NCI-H82 treated with DMSO at 0.1 percent for 48 hours (cell line): ENCODE measurements around the gene SULF2.

Experiments
- DNase-seq: peaks from one replicate; lab custom pipeline; 2025; ENCODE audit not compliant: unreplicated experiment; lab: John Stamatoyannopoulos, UW

SULF2 gene

DNA sequence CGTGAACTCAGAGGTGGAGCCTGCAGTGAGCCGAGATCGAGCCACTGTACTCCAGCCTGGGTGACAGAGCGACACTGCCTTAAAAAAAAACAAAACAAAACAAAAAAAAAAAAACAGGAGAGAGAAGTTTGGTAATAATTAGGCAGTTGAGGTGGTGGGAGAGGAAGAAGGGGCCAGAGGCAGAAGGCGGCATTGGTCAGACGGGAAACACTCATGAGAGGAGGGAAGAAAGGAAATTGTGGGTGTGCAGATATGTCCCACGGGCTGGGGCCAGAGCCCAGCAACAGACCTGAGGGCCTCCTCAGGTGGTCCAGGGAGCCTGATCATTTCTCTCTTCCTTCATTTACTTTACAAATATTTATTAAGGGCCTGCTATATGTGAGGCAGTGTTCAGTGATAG lies 20.0 kb downstream of the SULF2 start:
- DNase-seq = no peak

DNA sequence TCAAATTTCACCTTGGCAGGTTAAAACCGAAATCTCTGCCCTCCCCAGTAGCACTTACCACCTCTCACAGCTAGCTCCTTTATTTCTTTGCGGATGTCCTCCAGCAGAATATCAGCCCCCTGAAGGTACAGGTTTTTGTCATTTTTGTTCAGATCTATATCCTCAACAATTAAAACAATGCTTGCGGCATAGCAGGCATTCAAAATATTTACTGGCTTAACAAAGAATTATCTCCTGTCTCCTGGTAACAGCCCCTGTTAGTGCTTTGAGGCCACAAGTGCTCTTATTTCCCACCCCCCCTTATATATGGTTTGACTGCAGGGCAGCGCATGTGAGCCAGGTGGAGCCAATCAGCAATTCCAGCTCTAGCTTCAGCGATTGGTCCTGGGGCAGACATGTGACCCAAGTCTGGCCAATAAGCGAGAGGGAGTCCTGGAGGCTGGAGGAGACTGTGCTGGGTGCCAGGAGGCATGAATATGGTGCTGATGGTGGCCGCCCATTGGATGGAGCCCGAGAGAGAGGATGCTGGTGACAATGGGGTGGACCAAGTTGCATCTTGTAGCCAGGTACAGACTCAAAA lies 21.0 kb downstream of the SULF2 start:
- no peak for DNase-seq

DNA sequence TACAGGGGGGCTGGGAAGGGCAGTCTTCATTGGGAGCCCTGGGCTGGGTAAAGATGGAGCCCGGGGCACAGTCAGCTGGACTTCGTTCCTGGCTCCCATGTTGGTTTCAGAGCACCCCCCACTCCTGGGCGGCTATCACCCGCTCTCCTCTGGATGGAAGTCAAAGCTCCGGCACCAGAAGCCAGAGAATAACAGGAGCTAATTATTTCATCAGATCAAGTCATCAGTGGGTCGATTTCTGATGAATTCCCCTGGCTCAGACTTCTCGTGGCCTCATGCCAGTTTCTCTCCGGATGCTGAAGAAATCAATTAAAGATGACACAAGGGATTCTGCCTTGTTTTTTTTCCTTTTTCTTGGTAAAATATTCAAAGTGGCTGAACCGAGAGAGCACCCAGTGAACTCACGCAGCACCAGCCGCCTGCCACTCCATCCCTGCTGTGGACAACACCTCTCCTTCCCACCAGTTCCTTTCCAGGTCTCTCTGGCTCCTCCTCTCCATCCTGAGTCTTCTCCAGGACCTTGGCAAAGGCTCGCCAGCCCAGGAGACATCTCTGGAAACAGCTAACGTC lies 22.5 kb downstream of the SULF2 start:
- no peak for DNase-seq

DNA sequence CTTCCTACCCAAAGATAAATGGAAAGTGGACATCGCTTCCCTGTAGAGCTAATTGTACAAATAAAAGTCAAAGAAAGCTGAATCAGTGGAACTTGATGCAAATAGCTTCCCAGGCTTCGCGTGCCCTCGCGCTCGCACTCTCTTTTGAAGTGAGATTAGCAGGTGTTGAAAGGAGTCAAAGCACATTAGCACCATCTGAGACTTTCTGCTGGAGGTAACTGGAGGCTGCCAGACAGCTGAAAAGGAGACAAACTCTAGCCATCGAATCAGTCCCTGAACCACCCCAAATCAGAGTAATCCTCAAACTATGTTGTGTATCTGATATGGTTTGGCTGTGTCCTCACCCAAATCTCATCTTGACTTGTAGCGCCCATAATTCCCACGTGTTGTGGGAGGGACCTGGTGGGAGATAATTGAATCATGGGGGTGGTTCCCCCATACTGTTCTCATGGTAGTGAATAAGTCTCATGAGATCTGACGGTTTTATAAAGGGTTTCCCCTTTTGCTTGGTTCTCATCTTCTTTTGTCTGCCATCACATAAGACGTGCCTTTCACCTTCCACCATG lies 23.7 kb downstream of the SULF2 start:
- DNase-seq = peak; percentile 16

DNA sequence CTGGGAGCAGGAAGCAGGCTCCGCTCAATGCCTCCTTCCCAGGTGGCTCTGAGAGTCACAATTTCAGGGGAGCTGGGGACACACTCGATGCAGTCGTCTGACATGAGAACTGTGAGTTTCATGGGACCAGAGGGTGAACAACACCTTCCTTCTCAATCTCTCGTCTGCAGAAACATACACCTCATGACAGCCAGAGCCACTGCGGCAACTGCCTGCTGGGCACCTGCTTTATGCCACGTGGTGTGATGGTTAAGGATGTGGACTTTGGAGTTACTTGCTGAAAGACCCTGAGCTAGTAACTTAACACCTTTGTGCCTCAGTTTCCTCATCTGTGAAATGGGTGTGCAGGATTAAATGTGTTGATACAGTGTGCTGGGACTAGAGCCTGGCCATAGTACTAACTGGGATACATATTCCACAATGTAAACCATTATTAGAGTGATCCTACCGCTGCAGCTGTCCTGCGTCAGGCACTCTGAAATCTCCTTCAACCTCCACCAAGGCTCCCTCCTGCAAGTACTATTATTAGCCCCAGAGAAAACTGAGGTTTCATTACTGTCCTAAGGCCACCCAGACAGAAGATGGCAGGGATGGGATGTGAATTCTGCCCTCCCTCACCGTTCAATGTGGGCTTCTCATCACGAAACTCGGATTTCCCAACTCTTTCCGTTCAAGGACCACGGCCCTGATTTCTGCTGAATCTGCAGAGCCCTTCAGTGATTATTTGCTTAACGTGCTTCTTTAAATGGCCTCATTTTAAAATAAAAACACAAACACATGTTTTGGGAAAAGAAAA lies 24.4 kb downstream of the SULF2 start:
- DNase-seq = no peak

DNA sequence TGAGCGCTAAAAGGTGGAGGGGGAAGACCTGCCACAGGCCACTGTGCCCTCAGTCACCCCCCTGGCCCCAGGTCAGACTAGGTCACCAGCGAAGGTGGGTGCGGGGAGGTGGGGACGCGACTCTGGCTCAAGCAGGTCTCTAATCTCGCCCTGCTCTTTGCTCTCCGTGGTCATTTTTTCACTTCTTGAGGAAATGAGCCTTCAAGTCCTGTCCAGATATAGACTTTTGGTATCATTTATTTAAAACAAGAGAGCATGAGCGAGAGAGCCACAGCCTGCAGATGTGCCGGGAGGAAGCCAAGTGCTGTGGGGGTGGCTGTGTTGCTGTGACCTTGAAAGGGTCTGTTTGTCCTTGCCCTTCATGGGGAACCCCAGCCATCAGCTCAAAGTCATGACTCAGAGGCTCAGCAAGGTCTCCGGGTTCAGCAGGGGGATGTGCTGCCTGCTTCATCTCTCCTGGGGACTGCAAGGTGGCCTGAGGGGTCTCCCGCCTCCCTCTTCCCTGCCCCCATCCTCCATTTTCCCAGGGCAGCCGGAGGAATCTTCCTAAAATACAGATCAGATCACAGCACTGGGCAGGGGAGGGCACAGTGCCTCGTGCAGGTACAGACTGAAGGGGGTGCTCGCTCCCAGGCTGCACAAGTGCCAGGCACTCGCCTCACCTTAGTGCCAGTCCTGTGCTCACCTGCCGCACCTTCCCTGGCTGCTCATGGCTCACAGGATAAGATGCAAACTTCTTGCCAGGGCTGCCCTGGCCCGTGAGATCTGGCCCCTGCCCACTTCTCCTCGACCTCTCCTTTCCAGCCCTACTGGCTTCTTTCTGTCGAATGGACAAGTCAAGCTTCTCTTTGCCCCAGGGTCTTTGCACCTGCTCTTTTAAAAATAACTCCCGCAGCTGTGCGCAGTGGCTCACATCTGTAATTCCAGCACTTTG lies 26.5 kb downstream of the SULF2 start:
- no peak for DNase-seq

DNA sequence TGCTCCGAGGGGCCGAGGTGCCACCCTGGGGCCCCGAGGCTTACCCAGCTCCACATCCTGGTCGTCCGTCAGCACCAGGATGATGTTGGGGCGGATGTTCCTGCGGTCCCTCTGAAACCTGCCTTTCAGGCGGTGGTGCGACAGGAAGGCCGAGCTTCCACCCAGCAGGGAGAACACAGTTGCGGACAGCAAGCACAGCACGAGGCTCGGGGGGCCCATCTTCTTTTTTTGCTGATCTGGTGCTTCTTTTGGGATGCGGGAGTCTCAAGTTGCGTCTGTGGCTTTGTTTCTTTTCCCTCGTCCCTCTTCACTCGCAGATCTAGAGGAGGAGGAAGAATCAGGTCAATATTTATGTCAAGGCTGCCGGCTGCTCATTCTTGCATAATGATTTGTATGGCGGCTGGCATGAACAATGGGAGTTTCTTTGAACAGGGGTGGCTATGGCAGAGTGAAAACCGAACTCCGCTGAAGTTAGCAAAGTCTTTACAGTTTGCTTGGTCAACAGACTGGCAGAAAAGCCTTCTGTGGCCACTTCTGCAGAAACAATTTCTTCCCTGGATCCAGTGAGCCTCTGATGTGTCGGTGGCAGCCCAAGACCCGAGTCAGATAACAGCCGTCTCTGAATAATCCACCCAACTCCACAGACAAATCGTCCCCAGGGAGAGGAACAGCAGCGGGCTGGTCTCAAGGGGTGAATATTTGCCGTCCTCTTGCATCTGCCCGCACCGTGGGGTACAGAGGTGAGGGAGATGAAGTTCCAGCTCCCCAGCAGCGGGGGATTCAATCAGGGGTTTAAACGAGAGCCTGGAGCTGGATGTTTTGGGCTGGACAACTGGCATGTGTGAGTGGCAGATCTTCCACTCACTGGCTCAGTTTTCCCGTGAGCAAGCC lies 27.9 kb downstream of the SULF2 start:
- DNase-seq = no peak

DNA sequence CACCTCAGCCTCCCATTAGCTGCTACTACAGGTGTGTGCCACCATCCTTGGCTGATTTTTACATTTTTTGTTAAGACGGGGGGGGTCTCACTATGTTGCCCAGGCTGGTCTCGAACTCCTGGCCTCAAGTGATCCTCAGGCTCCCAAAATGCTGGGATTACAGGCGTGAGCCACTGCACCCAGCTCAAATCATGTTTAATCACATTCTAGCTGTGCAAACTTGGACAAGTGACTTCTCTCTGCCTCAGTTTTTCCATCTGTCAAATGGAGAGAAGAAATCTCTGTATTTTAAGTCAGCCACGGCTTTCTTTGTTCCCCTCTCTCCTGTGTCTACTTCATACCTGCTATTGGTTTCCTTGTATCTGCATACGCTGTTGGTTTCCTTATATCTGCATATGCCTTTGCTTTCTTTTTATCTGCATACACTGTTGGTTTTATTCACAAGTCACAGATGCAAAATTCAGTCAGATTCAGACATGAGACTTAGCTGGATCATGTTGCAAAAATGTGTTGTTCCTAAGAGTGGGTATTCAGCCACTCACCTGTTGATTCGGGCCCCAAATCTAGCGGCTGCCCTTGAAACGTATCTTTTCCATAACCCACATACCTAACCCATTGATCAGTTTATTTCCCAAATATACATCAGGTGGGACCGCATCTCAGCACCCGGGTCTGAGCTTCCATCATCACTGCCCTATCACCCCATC lies 30.2 kb downstream of the SULF2 start:
- DNase-seq = no peak

DNA sequence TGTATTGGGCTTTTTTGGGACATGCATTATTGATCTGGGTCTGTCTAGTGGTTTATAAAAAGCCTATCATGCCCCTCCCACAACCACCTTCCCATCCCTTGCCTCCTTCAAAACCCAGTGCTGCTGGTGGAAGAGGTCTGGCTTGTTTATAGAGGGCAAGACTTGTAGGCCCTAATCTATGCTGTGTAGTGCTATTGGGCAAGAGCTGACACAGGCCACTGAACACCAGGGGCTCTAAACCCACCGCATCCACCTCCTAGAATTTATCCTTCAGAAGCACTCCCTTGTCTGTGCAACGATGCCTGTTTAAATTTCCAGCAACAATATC lies 30.9 kb downstream of the SULF2 start:
- DNase-seq = no peak

DNA sequence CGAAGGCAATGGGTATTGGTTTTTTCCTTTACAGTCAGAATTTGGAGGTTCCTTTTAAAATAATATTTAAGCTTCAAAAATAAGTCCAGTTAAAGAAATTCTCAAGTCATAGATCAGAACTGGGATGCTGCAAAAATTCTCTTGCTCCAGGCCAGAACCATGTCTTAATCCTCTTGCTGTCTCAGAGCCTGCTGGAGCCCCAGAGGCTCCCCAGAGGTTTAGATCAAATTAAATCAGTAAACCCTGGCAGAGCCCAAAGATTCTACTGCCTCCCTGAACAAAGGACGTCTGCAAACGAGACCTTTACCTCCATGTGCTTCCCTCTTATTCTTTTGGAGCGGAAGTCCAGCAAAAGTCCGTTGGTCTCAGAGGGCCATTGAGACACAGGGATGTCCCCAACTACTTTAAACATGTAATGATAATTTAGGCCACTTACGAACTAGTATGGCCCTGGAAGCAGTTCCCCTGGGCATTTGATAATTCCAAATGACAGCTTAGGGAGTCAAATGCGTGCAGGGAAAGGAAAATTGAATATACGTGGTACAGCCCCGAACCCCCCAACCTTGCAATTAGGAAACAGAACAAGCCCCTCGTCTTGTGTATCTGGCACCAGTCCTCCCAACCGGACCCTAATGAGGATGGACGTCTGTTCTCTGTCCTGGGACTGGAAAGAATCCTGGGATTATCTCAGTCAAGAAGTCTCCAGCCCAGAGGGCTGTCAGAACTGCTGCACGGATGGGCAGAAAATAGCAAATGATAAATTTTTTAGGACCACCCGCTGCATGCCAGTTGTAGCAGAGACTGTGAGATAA lies 31.5 kb downstream of the SULF2 start:
- DNase-seq = peak; percentile 60

DNA sequence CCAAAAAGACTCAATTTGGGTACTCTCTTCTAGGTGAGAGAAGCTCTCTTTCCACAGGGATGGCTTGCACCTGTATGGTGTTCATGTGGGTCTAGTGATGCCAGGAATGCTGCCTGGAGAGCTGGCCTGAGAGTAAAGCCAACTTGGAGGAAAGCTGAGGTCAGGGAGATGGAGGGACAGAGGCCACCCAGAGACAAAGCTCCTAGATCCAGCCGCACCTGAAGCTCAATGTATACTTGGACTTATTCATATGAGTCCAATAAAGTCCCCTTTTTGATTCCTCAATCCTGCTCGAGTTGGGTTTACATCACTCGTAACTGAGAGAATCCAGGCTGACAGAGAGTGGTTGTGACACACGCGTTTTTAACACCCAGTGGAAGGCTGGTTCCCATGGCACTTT lies 33.8 kb downstream of the SULF2 start:
- DNase-seq = no peak

DNA sequence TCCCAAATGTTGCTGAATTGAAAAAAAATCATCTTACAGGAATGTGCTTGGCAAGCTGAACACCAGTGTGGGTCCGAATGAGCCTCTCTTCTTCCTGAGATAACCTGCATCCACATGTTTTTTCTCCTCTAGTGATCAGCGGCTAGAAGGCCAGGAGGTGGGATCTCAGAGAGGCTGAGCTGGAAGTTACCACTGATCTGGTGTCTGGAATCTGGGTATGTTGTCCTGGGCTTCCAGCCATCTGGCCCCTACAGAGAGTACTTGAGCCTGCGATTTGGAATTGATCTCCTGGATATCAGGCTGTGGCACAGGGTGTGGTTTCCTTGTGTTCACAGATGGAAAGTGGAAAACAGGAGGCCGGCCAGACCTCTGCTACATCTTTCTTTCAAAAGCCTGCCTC lies 35.9 kb downstream of the SULF2 start:
- peak; percentile 57 for DNase-seq

DNA sequence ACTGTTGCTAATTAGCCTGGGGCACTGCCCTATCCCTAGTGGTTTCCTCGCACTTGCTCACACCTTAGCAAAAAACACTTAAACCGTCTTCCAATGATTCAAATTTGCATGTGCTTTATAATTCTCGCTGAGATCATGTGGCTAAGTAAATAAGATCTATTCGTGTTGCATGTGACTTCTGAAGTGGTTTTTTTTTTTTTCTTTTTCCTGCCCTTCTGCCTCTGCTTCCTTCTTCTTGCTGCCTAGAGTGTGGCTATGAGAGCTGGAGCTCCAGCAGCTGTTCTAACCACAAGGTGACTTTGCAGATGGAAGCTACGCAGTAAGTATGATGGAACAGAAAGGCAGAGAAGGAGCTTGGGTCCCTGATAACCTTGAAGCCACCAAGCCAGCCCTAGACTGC lies 36.5 kb downstream of the SULF2 start:
- no peak for DNase-seq

DNA sequence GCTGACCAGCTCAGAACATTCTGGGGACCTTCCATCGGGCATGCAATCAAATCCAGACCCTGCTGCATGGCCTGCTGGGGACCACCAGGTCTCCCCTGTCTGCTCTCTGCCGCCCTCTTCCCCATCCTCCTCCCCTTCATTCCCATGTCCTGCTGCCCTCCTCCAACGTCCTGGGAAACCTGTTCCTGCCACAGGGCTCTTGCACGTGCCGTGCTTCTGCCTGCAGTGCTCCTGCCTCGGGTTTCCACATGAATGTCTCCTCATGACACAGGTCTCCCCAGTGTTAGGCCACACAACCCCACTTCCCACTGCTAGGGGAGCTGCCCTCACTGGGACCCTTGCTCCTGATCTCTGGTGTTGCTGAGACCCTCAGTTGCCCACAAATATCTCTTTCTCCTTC lies 37.2 kb downstream of the SULF2 start:
- no peak for DNase-seq

DNA sequence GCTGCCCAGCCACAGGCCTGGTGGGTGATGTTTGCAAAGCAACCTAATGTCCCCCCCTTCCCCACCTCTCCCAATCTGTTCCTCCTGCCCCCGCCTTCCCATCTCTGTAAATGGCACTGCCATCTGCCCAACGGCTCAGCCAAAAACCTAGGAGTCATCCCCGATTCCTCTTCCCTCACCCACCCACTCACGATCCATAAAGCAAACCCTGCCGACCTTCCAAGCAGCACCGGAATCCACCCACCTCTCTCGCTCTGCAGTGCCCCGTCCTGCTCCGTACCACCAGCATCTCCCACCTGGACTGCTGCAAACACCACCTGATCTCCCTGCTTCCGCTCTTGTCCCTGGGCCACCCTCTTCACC lies 37.6 kb downstream of the SULF2 start:
- no peak for DNase-seq

DNA sequence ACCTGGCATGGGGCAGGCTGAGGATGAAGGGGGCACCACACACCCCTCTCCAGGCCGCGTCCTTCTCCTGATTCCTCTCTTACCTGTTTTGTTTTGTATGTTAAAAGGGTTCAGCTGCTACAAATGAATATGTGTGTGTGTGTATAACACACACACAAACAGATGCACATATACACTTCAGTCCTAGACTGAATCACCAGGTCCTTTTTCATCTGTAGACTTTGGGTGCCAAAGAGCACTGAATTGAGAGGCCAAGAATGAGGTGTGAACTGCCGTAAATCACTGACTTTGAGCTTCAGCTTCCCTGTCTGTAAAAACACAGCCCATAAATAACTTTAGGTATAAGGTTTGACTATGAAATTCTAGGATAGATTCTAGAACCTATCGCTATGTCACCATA lies 40.5 kb downstream of the SULF2 start:
- DNase-seq = no peak

DNA sequence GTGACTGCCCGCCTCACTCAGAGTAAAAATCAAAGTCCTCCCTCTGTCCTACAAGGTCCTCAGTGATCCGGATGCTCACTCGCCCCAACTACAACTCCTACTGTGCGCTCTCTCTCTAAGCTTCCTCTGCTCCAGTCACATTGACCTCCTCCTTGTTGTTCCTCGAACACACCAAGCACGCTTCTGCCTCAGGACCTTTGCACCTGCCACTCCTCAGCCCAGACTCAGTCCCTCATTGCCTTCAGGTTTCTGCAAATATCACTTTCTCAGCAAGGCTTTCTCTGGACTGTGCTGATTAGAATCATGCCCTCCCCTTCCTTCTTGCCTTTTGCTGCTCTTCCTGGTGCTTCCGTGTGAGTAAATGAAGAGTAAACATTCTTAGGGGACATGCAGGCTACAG lies 41.6 kb downstream of the SULF2 start:
- no peak for DNase-seq

DNA sequence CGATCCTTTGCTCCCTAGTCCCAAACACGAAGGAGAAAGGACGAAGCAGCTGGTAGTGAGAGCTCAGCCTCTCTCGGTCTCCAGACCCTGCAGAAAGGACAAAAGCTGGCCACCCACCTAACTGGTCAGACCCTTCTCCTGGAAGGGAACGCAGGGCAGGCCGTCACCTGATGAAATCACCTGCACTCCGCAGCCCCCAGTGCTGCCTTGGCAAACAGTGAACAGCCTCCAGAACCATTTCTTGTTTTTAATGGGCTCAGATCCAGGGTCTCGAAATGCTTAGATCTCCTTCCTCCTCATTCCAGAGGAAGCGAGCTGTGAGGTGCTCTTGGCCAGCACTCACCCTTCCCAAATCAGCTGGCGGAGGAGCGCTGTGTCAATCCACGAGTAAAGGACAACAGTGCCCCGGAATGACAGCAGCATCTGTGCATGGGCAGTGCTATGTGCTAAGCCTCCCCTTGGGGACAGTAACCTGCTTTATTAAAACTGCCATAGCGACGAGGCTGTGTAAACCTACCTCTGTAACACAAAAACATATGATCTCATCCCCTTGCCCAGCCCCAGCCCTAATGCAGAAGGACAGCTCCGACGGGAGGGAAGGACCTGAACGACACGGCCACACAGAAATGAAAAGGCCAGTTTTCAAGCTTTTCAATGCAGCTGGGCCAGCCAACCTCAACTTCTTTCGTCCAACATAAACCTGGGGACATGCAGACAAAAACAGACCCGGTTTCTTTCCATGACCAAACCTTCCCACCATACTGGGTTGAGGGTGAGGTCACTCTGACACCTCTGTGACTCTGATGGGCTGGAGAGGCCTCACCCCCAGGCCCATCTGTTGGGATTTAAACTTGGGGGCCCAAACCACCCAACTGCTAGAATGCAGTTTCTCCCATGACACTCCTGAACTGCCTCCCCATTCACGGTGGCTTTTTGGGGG lies 43.3 kb downstream of the SULF2 start:
- no peak for DNase-seq
